Measurements from ENCODE around the gene SMYD3. TPM values are rescaled to one million over a fixed set of nuclear protein-coding genes. Genes with fewer than 3 reads are reported as not detected.

Gene SMYD3
- polyA plus RNA-seq, 1 donor from 2014 or later, result 35.9 TPM

DNA sequence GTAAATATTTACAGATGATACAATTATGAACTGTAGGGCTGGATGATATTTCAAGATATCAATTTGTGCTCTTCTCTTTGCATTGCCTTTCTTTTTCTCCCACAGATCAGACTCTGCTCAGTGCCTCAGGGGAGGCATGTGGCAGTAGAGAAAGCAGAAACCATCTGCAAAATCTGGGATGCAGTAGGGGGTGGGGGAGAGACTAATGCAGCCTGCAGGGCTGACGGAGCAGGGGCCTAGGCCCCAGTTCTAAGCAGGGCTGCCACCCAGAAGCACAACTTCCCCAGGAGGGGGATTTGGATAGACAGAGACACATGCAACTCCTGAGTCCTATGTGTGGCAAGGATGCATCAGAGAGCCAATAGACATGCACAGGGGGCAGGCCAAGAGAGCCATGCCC is 511.6 kb downstream of the SMYD3 start:
- Mint-ChIP-seq H3K9me3 (no peaks in the 10 kb centered on the region), H3K27ac (no peak overlapping the region), H3K4me3 (peak overlapping the region in 1 of 4 donors; percentile 13), H3K27me3 (no peaks in the 10 kb centered on the region), H3K36me3 (peaks cover 8% of the 10 kb centered on the region), H3K4me1 (peaks cover 8 to 15% (median 12%) of the 10 kb centered on the region in 3 donors)

DNA sequence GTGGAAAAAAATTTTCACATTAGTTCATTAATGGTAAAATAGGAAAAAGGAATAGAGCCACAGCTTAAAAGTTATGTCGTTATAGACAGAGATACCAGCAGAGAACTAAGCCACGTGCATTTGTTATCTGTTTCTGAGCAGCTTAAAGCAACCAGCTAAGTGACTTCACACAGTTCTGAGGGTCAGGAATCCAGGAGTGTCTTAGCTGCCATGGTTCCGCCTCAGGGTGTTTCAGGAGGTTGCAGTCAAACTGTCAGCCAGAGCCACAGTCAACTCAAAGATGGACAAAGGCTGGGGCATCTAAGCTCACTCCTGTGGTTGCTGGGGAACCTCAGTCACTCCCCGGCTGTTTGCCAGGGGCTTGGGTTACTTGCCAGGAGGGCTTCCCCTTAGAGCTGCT is 515.8 kb downstream of the SMYD3 start:
- no peaks in the 10 kb centered on the region for H3K27me3 Mint-ChIP-seq
- no peak overlapping the region for H3K27ac Mint-ChIP-seq
- H3K4me3 Mint-ChIP-seq, result no peak overlapping the region
- peaks cover 12% of the 10 kb centered on the region for H3K36me3 Mint-ChIP-seq
- H3K4me1 Mint-ChIP-seq, result peaks cover 4 to 9% (median 8%) of the 10 kb centered on the region in 3 donors
- no peaks in the 10 kb centered on the region for H3K9me3 Mint-ChIP-seq

- Mint-ChIP-seq H3K4me3 (peak overlapping the region in 2 of 4 donors; percentile 58 to 72), H3K4me1 (peaks cover 4 to 9% (median 8%) of the 10 kb centered on the region in 3 donors), H3K27me3 (no peaks in the 10 kb centered on the region), H3K9me3 (no peaks in the 10 kb centered on the region), H3K27ac (no peak overlapping the region), H3K36me3 (peaks cover 12% of the 10 kb centered on the region)
These were observed 516.6 kb downstream of the SMYD3 start for GRCh38 chr1:245990315-245991022.

DNA sequence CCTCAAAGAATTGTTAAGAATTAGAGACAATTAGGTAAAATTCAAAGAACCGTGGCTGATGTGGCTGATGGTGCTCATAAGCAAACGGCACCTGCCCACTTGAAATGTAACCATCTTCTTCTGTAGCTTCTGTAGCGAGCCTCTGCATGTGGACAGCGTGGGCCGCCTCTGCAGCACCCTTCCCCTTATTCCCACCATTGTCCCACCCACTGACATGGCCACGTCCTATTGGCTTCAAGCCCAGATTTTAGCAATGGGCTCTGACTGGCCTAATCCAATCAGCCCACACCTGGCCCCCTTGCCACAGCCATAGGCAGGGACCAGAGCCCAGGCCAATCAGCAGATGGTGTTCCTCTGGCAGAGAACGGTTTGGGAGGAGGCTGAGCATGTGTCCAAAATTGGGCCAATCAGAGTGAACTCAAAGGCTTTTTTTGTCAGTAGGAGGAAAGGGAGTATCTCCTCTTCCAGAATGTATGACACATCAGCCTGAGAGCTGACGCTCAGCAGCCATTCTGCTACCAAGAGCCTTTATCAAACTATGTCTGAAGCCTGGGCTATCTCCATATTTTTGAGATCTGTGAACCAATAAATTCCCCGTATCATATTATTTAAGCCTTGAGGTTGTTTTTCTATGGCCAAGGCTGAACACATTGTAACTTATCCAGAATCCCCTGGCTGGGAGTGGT is 518.5 kb downstream of the SMYD3 start:
- Mint-ChIP-seq H3K9me3 (no peaks in the 10 kb centered on the region), H3K36me3 (peaks cover 7% of the 10 kb centered on the region), H3K27me3 (no peaks in the 10 kb centered on the region), H3K4me1 (peaks cover 5 to 9% (median 8%) of the 10 kb centered on the region in 3 donors), H3K27ac (no peak overlapping the region), H3K4me3 (no peak overlapping the region)

DNA sequence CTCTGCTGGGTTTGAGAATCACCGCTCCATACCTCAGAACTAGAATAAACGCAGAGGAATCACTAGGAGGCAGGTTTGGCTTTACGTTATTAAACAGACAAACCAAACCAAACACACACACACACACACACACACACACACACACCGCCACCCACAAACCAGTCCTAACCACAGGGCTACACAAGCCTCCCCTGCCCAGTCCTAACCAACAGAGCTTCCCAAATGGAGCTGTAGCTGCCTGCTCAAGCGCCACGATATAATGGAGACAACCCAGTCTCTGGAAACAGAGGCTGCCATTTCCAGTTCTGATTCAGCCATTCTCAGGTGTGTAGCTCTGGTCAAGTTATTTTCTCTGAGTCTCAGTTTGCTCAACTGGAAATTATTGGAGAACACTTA is 519.1 kb downstream of the SMYD3 start:
- H3K27me3 Mint-ChIP-seq, result no peaks in the 10 kb centered on the region
- no peak overlapping the region for H3K27ac Mint-ChIP-seq
- no peaks in the 10 kb centered on the region for H3K9me3 Mint-ChIP-seq
- H3K36me3 Mint-ChIP-seq, result peaks cover 8% of the 10 kb centered on the region
- no peak overlapping the region for H3K4me3 Mint-ChIP-seq
- peaks cover 5 to 9% (median 8%) of the 10 kb centered on the region in 3 donors for H3K4me1 Mint-ChIP-seq

DNA sequence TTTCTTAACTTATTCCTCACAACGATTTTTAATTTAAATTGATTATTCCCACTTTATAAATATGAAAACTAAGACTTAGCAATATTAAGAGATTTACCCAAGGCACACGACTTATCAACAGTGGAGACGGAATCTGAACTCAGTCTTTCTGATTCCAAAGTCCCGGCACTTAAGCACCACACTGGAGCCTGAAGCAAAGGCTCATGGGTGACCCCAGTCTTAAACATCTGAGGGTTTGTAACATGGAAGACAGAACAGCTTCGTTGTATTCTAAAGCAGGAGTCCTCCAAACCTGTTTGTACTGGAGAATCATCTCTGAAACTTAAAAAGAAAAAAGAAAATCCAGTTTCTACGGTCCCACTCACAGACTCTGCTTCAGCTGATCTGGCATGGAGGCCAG is 519.5 kb downstream of the SMYD3 start:
- no peaks in the 10 kb centered on the region for H3K9me3 Mint-ChIP-seq
- H3K36me3 Mint-ChIP-seq, result peaks cover 8% of the 10 kb centered on the region

GRCh38 chr1:245987219-245987545 is 519.9 kb downstream of the SMYD3 start:
- Mint-ChIP-seq H3K9me3 (no peaks in the 10 kb centered on the region), H3K27ac (no peak overlapping the region), H3K27me3 (no peaks in the 10 kb centered on the region), H3K36me3 (peaks cover 8% of the 10 kb centered on the region), H3K4me3 (no peak overlapping the region), H3K4me1 (peaks cover 5 to 9% (median 8%) of the 10 kb centered on the region in 3 donors)

More for the DNA sequence above, 519.5 kb downstream of the SMYD3 start:
- Mint-ChIP-seq H3K27me3 (no peaks in the 10 kb centered on the region), H3K4me3 (no peak overlapping the region), H3K27ac (no peak overlapping the region), H3K4me1 (peaks cover 5 to 9% (median 8%) of the 10 kb centered on the region in 3 donors)

DNA sequence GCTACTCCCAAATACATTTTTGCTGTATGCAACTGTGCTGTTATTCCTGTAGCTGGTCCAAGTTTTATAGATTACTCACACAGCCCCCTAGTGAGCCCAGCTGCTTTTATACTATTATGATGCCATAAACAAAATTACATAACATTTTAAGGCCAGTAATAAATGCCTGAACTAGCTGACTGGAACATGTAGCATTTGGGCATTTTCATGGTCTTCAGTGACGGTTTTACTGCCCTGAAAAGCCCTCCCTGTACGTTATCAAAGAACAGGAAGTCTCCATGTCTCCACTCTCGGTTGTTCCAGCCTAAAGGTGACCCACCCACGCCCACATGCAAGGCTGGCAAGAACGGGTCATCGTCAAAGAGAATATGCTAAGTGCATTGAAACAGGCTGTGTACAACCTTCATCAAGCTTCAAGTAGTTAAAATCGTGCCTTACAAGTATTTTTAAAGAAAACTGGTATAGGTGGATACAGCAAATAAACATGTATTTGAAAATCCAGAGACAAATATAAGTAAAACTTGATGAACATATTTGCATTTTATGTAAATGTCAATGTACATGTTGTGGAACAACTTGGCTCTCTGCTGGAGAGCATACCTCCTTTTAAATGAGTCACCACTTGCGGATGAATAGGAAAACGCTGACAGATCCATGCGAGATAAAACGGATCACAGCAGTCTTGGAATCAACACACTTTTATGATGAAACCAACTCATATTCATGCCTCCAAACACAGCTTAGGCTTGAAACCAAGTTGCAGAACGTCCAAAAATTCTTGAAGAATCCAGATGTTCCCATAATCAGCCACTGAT is 520.5 kb downstream of the SMYD3 start:
- Mint-ChIP-seq H3K4me3 (no peak overlapping the region), H3K27me3 (no peaks in the 10 kb centered on the region), H3K9me3 (no peaks in the 10 kb centered on the region), H3K27ac (no peak overlapping the region), H3K36me3 (peaks cover 8% of the 10 kb centered on the region), H3K4me1 (peaks cover 5 to 9% (median 8%) of the 10 kb centered on the region in 3 donors)

GRCh38 chr1:245984390-245985155 is 522.5 kb downstream of the SMYD3 start:
- Mint-ChIP-seq H3K4me1 (peaks cover 0 to 1% (median 0%) of the 10 kb centered on the region in 3 donors), H3K27ac (peak overlapping the region in 1 of 3 donors; percentile 41), H3K27me3 (no peaks in the 10 kb centered on the region), H3K4me3 (no peak overlapping the region), H3K36me3 (peaks cover 13% of the 10 kb centered on the region), H3K9me3 (no peaks in the 10 kb centered on the region)

DNA sequence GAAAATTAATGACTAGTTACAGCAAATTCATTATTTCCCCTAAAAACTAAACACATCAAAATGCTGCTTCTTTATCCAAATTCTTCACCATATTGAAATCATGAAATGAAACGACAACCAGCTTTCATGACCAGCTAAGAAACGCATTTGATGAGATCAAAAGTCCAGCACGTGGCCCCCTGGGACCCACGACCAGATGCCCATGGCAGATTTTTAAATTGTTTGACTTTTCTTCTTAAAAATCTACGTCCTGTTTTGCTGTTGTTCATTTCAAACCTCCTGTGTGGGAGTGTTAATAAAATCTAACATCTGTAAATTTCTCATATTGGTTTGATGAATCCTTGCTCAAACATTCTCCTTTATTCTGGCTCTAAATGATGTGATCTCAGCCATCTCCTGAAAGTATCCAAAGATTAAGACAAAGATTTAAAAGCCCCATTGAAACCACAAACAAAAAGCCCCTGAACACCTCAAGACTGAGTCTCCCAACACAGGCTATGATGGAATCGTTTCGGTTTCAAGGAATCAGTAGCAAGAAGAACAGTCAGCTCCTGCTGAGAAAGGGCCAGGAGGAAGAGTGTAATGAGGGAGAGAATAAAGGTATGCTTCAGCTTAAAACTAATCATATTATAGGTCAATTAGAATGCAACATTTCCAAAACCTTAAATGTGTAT is 523.6 kb downstream of the SMYD3 start:
- peaks cover 13% of the 10 kb centered on the region for H3K36me3 Mint-ChIP-seq
- H3K4me3 Mint-ChIP-seq, result no peak overlapping the region
- peaks cover 0 to 1% (median 1%) of the 10 kb centered on the region in 3 donors for H3K4me1 Mint-ChIP-seq
- H3K9me3 Mint-ChIP-seq, result no peaks in the 10 kb centered on the region
- H3K27me3 Mint-ChIP-seq, result no peaks in the 10 kb centered on the region
- H3K27ac Mint-ChIP-seq, result no peak overlapping the region

- Mint-ChIP-seq H3K9me3 (no peaks in the 10 kb centered on the region), H3K4me1 (peaks cover 1 to 5% (median 5%) of the 10 kb centered on the region in 3 donors), H3K27ac (peak overlapping the region in 1 of 3 donors; percentile 44), H3K4me3 (no peak overlapping the region), H3K36me3 (peaks cover 9% of the 10 kb centered on the region), H3K27me3 (no peaks in the 10 kb centered on the region)
These were observed 527.5 kb downstream of the SMYD3 start for GRCh38 chr1:245979589-245979988.

DNA sequence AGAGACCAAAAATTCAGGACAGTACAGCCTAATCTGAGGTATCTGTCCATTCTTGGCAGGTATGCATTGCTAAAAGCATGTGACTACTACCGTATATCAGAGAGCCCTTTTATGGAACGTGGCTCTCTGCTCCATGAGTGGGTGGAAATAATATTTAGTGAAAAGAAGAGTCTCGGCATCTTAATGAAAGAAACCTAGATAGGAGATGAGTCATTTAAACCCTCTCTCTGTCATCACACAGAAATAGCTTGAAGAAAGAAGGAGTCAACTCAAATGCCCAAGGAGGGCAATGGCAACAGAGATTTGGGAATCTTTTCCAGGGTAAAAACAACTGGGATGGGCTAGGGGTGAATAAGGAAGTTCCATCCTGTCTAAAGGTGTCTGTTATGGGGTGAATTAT is 528.2 kb downstream of the SMYD3 start:
- no peak overlapping the region for H3K4me3 Mint-ChIP-seq
- H3K27me3 Mint-ChIP-seq, result no peaks in the 10 kb centered on the region
- H3K27ac Mint-ChIP-seq, result no peak overlapping the region
- peaks cover 9% of the 10 kb centered on the region for H3K36me3 Mint-ChIP-seq
- no peaks in the 10 kb centered on the region for H3K9me3 Mint-ChIP-seq
- H3K4me1 Mint-ChIP-seq, result peaks cover 1 to 5% (median 5%) of the 10 kb centered on the region in 3 donors

GRCh38 chr1:245972476-245972875 is 534.6 kb downstream of the SMYD3 start:
- H3K27ac Mint-ChIP-seq, result no peak overlapping the region
- H3K4me1 Mint-ChIP-seq, result peaks cover 0 to 8% (median under 1%) of the 10 kb centered on the region in 3 donors
- H3K36me3 Mint-ChIP-seq, result peaks cover 5% of the 10 kb centered on the region
- no peaks in the 10 kb centered on the region for H3K27me3 Mint-ChIP-seq
- no peak overlapping the region for H3K4me3 Mint-ChIP-seq
- H3K9me3 Mint-ChIP-seq, result peaks cover 0 to 2% (median 0%) of the 10 kb centered on the region in 3 donors

DNA sequence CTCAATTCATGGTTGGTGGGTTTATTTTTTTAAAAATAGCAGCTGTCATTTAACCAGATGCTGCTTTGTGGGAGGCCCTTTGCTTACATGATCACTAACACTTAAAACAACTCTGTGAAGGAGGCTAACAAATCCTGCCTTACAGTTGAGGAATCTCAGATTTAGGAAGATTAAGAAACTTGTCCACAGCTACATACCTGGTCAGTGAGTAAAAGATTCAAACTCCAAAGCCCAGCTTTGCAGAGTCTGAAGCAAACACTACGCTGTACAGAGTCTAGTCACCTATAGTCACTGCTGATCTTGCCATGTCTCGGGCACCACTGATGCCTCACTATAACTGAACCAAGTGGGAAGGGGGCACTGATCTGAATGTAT is 535.4 kb downstream of the SMYD3 start:
- peaks cover 0 to 8% (median 0%) of the 10 kb centered on the region in 3 donors for H3K4me1 Mint-ChIP-seq
- no peak overlapping the region for H3K27ac Mint-ChIP-seq
- peaks cover 5% of the 10 kb centered on the region for H3K36me3 Mint-ChIP-seq
- H3K4me3 Mint-ChIP-seq, result no peak overlapping the region
- H3K9me3 Mint-ChIP-seq, result peaks cover 0 to 2% (median 0%) of the 10 kb centered on the region in 3 donors
- H3K27me3 Mint-ChIP-seq, result no peaks in the 10 kb centered on the region
